ENCODE results near the gene CTNNAL1.

DNA sequence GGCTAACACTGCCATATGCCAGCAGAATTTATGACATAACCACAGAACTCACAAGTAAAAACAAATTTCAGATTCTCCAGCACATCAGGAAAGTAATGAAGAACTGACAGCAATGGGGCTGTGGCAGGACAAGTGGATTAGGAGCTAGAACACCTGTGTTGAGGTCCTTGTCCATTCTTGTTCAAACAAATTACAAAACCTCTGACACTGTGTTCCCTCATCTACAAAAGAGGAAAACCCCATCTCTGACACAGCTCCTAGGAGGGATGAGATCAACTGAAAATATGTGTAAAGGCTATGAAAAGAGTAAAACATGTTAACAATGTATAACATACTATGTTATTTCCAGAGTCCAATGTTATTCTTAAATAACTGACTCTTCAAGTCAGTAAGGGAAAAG, 102.9 kb downstream of the CTNNAL1 start:
- TF ChIP-seq, protein P1, sequence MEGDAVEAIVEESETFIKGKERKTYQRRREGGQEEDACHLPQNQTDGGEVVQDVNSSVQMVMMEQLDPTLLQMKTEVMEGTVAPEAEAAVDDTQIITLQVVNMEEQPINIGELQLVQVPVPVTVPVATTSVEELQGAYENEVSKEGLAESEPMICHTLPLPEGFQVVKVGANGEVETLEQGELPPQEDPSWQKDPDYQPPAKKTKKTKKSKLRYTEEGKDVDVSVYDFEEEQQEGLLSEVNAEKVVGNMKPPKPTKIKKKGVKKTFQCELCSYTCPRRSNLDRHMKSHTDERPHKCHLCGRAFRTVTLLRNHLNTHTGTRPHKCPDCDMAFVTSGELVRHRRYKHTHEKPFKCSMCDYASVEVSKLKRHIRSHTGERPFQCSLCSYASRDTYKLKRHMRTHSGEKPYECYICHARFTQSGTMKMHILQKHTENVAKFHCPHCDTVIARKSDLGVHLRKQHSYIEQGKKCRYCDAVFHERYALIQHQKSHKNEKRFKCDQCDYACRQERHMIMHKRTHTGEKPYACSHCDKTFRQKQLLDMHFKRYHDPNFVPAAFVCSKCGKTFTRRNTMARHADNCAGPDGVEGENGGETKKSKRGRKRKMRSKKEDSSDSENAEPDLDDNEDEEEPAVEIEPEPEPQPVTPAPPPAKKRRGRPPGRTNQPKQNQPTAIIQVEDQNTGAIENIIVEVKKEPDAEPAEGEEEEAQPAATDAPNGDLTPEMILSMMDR (IDR thresholded peaks at IDR 0.05): no peak
- TF ChIP-seq EP300 (IDR thresholded peaks at IDR 0.05) (no peak), POLR2A (IDR thresholded peaks at IDR 0.05) (no peak), POLR2AphosphoS5 (IDR thresholded peaks at IDR 0.05) (no peak)

All from stomach (tissue), 4 donors.